Forelimb muscle (tissue), 1 donor: Measurements from ENCODE around the gene INCA1. TPM values are rescaled to one million over a fixed set of nuclear protein-coding genes. Genes with fewer than 3 reads are reported as not detected.

Experiments
- DNase-seq: peaks from one replicate; pipeline ENCODE4 v3.0.0-alpha.2; 2013; ENCODE audit warnings: low read depth
- polyA plus RNA-seq: library from polyadenylated mRNA; unstranded; fragments of 120-200 nt; gene quantifications from one replicate; pipeline ENCODE4 v1.2.1, GENCODE V29; 2013; ENCODE audit not compliant: insufficient read length

The INCA1 gene
- polyA plus RNA-seq, 1 donor, result 5.0 TPM

DNA sequence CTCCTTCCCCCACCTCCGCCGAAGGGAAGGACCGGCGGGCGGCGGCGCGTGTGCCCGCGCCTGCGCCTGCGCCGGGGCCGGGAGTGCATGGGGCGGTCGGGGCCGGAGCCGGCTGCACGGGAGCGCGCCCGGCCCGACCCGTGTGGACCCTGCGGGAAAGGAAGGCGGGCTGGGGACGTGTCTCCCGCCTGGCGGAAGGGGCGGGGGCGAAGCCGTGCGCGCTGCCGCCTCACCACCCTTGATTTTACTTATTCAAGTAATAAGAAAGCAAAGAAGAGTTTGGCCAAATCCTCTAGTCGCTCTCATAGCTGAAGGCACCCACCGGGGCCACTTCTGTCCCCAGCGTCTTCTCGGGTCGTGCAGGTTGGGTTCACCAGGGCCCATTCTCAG lies 48.4 kb downstream of the INCA1 start:
- peak; percentile 81 for DNase-seq

DNA sequence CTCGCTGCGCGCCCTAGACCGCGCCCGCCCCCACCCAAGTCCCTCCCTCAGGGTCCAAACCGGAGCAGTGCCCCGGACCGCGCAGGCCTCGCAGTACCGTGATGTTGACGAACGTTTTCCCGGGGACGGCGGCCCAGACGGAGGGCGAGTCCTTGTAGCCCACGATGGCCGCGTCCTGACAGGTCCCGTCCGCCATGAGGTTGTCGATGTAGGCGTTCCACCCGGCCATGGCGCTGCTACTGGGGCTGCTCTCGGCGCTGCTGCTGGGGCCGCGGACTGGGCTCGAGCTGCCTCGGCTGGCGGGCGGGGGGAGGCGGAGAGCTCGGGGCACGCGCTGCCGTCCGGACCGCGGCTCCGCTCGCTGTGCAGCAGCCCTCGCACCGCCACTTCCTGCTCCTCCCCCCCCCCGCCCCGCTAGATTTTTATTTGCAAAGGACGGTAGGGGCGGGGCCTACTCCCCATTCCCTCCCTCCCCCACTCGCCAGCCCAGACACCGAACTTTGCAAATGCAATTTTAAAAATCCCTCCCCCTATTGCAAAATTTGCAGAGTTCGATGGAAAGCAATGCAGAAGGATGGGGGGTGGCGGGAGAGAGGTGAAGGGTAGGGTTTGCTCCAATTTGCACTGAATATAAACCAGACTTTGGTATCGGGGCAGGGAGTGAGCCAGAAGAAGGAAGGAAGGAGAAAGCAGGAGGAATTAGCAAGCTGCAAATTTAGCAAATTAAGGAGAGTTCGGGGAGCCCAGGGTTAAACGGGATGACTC lies 49.0 kb downstream of the INCA1 start, which contains the start of gene PFN1:
PFN1 (minus strand) TSS at position 365 of the 765 bp plus-strand sequence; CDS start at position 229, 136 bp downstream.
- DNase-seq, result peak; percentile 88

DNA sequence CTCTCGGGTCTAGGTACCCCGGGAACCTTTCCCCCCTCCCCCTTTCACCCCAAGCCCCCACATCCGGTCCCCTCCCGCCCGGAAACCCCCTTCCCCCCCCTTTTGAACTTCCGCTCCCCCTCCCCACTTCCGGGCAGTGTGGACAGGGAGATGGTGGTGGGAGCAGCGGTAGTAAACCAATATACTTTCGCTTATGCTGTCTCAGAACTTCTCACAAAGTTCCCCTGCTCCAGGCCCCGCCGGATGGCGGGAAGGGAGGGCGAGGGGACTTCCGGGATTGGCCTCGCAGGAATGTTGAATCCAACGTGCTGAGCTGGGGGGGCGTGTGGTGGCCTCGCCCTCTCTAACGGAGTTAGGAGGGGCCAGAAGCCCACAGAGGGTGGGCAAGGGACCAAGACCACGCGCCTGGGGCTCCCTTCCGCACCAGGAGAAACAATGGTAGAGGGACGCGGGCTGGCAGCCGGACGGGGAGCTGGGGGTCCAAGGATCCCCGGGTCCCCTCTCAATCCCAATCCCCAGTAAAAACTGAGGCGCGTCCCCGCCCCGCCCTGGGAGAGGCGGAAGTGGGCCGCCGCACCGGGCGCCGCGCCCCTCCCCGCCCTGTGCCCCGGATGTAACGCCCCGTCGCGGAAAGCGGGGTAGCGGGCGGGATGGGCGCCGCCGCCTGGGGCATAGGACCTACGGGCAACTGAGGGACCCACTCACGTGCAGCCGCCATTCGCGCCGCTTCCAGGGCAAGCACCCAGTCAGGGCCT lies 49.7 kb downstream of the INCA1 start:
- no peak for DNase-seq

DNA sequence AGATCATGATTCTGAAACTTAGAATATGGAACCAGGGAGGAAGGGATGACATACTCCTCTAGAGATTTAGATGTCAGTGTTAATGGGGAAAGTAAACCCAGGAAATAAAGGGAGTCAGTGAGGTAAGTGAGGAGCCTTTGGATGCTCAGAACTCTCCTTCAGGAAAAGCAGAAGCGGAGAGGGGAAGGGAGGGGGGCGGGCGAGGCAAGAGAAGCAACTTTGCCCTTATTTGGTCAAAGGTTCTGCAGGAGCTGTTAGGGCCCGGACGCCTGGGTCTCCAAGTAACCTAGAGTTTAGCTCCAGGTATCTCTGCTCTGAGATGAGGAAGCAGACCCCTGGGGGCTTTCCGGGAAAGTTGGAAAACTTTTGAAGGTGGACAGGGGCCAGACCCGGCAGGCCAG lies 50.3 kb downstream of the INCA1 start:
- DNase-seq, result no peak

DNA sequence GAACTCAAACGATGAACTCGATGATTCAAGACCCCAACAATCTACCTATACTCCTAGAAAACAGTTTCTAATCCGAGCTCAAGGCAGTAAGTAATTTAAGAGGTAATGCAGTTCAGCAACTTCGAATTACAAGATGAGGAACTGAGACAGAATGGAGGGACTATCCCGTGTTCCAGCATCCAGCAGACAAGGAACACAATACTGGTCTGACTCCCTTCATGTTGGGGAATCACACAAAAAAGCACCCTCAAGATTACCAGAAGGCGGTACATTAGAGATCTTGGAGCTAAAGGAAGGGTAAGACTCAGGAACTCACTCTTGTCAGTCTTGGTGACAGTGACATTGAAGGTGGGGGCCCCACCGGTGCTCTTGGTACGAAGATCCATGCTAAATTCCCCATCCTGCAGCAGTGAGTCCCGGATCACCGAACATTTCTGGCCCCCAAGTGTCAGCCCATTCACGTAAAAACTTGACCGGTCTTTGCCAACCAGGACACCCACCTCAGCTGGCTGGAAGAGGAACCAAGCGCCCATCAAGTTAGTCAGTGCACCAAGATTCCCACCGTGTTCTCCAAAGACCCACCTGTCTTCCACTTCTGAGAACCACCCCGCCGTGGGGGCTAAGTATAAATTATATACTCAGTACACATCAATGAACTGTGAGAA lies 50.9 kb downstream of the INCA1 start:
- DNase-seq, result no peak

DNA sequence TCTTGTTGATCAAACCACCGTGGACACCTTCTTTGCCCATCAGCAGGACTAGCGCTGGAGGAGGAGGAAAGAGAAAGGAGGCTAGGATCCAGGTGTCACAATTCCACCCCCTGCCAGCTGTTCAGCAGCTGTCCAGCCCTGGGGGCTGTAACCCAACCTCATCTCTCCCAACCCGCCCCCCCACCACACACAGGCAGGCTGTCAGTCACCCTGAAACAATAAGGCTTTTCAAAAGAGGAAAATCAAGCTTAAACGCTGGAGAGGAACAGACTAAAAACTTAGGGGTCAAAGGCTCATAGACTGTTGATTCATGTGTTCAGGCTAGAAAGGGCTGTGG lies 51.4 kb downstream of the INCA1 start:
- DNase-seq, result no peak

DNA sequence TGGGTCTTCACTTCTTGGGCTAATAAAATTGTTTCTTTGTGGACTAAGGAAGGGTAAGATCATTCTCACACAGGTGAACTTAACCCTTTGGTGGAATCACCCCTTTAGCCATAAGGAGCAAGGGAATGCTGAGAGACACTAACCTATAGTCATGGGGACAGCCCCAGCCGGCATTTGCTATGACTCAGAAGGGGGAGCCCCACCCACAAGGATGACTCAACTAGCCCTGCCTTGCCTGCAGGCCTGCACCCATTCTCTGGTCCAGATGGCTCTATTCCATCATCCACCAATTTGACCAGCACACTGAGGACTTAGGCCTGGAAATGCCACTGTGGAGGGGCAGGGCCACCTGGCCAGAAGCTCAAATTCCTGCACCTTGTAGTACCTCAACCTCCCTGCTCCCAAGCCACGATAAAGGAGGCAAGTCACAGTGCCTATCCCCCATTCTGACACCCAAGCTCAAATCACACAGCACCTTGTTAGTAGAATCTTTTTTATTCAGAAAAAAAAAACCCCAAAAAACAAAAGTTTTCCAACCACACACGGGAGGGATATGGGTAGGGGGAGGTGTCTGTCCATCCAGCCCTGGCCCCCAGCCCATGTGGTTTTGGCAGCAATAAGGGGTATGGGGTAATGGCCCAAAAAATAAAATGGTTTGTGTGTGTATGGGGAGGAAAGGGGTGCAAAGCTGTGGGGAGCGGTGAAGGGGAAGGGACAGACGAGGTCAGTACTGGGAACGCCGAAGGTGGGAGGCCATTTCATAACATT lies 52.0 kb downstream of the INCA1 start:
- DNase-seq, result no peak

DNA sequence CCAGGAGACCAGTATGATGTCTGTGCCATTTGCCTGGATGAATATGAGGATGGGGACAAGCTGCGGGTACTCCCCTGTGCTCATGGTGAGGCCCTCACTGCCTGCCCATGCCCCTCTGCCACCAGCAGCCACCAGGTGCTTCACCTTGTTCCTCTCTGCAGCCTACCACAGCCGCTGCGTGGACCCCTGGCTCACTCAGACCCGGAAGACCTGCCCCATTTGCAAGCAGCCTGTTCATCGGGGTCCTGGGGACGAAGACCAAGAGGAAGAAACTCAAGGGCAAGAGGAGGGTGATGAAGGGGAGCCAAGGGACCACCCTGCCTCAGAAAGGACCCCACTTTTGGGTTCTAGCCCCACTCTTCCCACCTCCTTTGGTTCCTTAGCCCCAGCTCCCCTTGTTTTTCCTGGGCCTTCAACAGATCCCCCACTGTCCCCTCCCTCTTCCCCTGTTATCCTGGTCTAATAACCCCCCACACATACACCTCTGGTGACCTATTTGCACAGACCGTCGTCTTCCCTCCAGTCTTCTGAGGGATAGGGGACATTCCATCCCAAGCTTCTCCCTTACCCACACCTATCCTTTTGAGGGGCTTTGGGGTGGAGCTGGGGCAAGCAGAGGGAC lies 52.7 kb downstream of the INCA1 start:
- DNase-seq, result no peak

DNA sequence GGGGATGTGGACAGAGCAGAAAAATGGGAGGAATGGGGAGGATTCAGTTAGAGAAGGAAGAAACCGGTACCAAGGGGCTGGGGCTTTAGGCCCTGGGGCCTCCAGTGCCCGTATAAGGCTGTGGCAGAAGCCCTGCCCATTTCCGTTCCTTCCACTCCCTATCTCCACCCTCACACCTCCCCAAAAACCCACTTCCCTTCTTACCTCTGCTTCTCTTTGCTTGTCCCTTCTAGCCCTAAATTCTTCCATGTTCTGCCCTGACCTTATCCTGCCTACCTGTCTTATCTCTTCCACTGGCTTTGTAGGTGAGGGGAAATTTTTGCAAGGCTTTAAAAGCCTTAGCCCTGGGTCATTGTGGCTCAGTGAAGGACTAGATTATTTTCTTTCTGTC lies 53.2 kb downstream of the INCA1 start:
- DNase-seq, result no peak

DNA sequence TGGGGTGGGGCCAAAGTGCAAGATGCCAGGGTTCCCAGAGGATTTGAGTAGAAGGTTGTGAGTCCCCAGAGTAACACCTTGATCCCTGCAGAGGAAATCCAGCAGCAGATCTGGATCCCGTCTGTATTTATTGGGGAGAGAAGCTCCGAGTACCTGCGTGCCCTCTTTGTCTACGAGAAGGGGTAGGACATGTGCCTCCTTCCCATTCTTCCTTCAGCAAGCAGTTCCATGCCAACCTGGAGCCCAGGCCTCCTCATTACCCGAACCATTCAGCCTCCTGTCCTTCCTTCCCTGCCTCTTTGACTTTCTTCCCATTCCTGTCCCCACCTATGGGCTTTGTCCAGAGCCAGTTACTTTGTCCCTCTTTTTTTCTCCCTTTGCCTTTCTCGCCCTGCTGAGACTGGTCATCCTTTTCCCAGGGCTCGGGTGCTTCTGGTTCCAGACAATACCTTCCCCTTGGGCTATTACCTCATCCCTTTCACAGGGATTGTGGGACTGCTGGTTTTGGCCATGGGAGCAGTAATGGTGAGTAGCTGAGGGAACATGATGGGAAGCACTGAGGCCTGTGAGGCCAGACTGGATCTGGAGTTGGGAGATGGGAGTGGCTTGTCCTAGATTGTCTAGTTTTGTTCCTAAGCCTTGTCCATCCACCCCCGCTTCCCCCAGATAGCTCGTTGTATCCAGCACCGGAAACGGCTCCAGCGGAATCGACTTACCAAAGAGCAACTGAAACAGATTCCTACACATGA lies 54.4 kb downstream of the INCA1 start:
- DNase-seq, result no peak

DNA sequence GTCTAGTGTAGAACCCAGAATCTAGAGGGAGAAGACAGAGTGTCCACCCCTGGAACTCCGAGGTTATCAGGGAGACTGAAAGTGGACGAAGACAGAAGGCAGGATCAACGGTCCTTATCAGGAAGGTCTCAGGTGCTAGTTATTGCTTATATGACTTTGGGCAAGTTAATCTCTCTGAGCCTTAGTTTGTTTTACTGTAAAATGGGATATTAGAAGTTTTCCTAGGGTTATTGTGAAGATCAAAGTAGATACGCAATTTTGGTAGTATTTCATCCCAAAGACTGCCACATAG lies 56.1 kb downstream of the INCA1 start:
- DNase-seq, result no peak

DNA sequence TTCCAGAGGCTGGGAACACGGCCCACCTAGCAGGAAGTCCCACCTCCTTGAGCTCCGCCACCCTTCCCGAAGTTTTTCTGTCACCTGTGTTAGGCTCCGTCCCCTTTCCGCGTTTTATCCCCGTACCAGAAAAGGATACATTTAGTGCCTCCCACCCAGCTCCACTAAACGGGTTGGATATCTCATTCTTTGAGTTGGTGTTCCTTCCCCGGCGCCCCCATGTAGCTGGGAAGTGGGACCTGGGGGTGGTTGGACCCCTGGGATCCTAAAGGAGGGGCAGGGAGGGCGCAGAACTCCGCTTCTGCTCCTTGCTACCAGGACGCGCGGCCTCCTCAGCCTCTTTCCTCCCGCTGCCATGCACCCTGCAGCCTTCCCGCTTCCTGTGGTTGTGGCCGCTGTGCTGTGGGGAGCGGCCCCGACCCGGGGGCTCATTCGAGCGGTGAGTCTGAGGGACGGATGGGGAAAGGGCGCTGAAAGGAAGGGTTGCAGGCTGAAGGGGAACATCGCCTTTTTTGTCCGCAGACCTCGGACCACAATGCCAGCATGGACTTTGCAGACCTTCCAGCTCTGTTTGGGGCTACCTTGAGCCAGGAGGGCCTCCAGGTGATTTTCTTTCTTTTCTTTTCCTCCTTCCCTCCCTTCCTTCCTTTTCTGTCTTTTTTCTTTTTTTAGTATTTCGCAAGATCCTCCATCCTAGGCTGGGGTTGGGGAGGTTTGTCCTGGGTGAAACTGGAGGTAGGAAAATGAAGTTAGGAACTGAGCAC lies 56.6 kb downstream of the INCA1 start:
- peak; percentile 79 for DNase-seq

DNA sequence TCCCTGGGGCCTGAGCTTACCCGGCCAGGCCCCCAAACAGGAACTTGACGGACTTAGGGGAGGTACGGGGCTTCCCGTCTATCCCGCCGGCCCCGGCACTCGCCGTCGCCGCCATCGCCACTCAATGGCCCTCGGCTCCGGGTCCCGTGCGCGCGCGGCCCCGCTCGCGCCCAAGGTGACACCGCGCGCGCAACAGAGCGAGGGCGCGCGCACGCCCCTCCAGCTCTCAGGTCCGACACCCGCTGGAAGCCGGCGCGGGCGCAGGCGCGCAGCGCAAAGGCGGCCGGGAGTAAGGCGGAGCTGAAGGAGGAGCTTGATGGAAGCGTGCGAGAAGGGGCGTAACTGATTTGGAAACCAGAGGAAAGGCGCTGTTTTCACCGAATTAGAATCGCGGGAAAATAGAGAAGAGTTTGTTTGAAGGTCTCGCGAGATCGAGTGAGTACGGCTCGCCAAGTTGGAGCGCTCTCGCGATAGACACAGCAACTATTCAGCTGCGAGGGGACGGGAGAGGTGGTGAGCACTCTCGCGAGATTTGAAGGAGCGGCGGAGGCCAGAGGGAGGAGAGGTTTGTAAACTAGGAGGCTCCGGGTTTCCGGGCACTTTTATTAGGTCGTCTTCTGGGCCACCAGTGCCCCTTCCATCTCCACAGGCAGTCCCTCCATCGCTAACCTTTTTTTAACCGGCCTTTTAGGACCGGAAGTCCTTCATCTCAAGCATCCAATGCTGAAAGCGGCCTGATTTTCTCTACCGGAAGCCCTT lies 57.3 kb downstream of the INCA1 start, which contains the start of the genes RNF167 and SLC25A11:
RNF167 (plus strand) TSS at position 473 of the 759 bp plus-strand sequence. CDS start 642 bp downstream, outside the sequence.
SLC25A11 (minus strand) TSS at position 251 of the 759 bp plus-strand sequence; CDS start at position 115, 136 bp downstream.
- peak; percentile 99 for DNase-seq

DNA sequence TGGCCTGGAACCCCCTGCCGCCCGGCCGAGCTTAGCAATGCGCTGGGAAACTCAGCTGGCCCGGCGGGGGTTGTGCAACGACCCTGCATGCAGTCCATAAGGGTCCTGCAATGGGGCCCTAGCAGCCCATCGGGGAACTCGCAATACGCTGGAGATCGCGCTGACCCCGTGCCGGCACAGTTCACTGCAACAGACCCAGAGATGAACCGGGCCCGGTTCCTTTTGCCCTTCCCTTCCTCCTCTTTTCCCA lies 57.9 kb downstream of the INCA1 start:
- DNase-seq, result no peak

DNA sequence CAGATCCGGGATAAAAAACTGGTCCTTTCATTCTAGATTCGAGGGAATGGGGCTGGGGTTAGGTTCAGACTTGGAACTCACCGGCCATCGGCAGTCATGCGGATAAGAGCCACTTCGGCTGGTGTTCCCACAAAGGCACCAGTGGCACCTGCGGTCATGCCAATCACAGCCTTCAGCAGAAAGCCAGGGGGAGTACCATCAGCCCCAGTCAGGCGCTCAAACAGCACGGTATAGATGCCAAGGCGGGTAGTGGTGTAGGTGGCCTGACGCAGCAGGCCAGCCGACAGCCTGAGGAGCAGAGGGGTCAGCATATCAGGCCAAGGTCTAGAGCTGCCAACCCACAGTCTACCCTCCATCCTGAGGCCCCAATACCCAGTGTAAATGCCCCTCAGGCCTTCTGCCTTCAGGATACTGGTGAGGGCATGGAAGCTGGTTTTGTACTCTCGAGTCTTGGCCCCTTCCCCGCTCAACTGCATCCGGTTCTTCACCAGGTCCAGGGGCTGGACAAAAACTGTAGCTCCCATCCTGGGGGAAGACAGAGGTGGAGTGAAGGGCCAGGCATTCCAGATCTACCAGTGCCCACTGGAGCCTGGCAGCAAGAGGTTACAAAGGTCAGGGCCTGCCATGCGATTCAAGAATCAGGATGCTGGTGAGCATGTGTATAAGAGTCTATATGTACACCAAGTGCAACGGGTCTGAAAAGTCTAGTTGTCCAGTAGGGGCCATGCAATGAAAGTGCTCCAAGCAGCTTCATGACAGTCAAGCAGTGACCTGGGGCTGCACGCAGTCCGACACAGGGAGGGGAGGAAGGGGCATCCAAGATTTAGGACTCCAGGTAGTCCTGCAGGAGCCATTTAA lies 58.4 kb downstream of the INCA1 start:
- no peak for DNase-seq
